SU-DHL-6 (cell line): ENCODE data around the gene AGRN.

ENCODE experiments used
- H2AFZ ChIP-seq: fragments of 200-600 bp; sonication (generic); 2 replicates; pipeline ENCODE4 v1.6.1; 2014; ENCODE audit warnings: low read depth, mild to moderate bottlenecking, moderate library complexity, mixed read lengths, antibody characterized with exemption, low read length; ENCODE audit not compliant: severe bottlenecking
- H3F3A ChIP-seq: fragments of 200-600 bp; shearing (Covaris generic); 2 replicates; pipeline ENCODE4 v1.6.0; 2016; ENCODE audit warnings: antibody characterized with exemption, mild to moderate bottlenecking; ENCODE audit not compliant: insufficient read depth
- H3K27ac ChIP-seq: fragments of 200-600 bp; sonication (generic); 2 replicates; pipeline ENCODE4 v1.5.1; 2016; ENCODE audit warnings: low read depth, mild to moderate bottlenecking, low read length, moderate library complexity, mixed read lengths
- H3K27me3 ChIP-seq: fragments of 200-600 bp; sonication (generic), shearing (Covaris generic); 2 replicates; pipeline ENCODE4 v1.6.0; 2014; ENCODE audit warnings: mild to moderate bottlenecking, low read length
- H3K36me3 ChIP-seq: fragments of 200-600 bp; sonication (generic); 2 replicates; pipeline ENCODE4 v1.6.1; 2014; ENCODE audit warnings: mild to moderate bottlenecking, low read length, mixed read lengths
- H3K4me2 ChIP-seq: fragments of 300-600, 200-600 bp; shearing (Covaris generic), sonication (generic); 2 replicates; pipeline ENCODE4 v1.6.0; 2014; ENCODE audit warnings: low read length, low read depth, mild to moderate bottlenecking; ENCODE audit not compliant: poor library complexity, severe bottlenecking
- H3K4me3 ChIP-seq: fragments of 200-600 bp; sonication (generic); 2 replicates; pipeline ENCODE4 v1.5.1; 2014; ENCODE audit warnings: antibody characterized with exemption, low read length, mild to moderate bottlenecking, mixed read lengths; ENCODE audit not compliant: insufficient read depth, poor library complexity, severe bottlenecking
- H3K79me2 ChIP-seq: fragments of 200-600 bp; sonication (generic); 2 replicates; pipeline ENCODE4 v1.6.1; 2014; ENCODE audit warnings: mild to moderate bottlenecking, low read length, moderate library complexity; ENCODE audit not compliant: insufficient read depth
- H3K9ac ChIP-seq: fragments of 200-600 bp; sonication (generic); 2 replicates; pipeline ENCODE4 v1.7.0; 2014; ENCODE audit warnings: mild to moderate bottlenecking, low read length
- H3K9me2 ChIP-seq: fragments of 200-600 bp; sonication (generic); replicated peaks from 2 replicates; pipeline ENCODE4 v1.6.1; 2014; ENCODE audit warnings: low read length; ENCODE audit not compliant: insufficient read depth
- H3K9me3 ChIP-seq: fragments of 200-600 bp; sonication (generic); 2 replicates; pipeline ENCODE4 v1.6.1; 2014; ENCODE audit warnings: low read length, mixed read lengths; ENCODE audit not compliant: insufficient read depth
- H4K20me1 ChIP-seq: fragments of 200-600 bp; sonication (generic); 2 replicates; pipeline ENCODE4 v1.6.1; 2014; ENCODE audit warnings: low read depth, mild to moderate bottlenecking, antibody characterized with exemption, low read length, moderate library complexity, mixed read lengths
- EZH2phosphoT487 ChIP-seq: fragments of 200-600 bp; sonication (generic), shearing (Covaris generic); conservative IDR thresholded peaks from 2 replicates; pipeline ENCODE4 v1.6.1; 2018; ENCODE audit warnings: mild to moderate bottlenecking, antibody characterized with exemption, low read length, moderate library complexity, mixed read lengths
- TF ChIP-seq, protein P1 (sequence below): fragments of 200-600 bp; sonication (generic); IDR thresholded peaks from one replicate; pipeline ENCODE4 v1.5.1; 2017; ENCODE audit warnings: antibody characterized with exemption, mild to moderate bottlenecking, low read length, moderate library complexity; ENCODE audit not compliant: insufficient read depth, poor library complexity, severe bottlenecking

AGRN gene

GRCh38 chr1:1058088-1058905 is 38.4 kb downstream of the AGRN start:
- Histone ChIP-seq H2AFZ (no peak overlapping the region), H3K9me2 (no peaks in the 10 kb centered on the region), H3K9me3 (no peaks in the 10 kb centered on the region), H3K4me2 (peak overlapping the region; percentile 64), H3K9ac (no peak overlapping the region), H3K4me3 (no peak overlapping the region), H3F3A (no peaks in the 10 kb centered on the region), H3K79me2 (no peaks in the 10 kb centered on the region), H3K27ac (no peak overlapping the region), H3K36me3 (no peaks in the 10 kb centered on the region), H3K27me3 (no peaks in the 10 kb centered on the region), H4K20me1 (no peaks in the 10 kb centered on the region)
- TF ChIP-seq, protein P1, sequence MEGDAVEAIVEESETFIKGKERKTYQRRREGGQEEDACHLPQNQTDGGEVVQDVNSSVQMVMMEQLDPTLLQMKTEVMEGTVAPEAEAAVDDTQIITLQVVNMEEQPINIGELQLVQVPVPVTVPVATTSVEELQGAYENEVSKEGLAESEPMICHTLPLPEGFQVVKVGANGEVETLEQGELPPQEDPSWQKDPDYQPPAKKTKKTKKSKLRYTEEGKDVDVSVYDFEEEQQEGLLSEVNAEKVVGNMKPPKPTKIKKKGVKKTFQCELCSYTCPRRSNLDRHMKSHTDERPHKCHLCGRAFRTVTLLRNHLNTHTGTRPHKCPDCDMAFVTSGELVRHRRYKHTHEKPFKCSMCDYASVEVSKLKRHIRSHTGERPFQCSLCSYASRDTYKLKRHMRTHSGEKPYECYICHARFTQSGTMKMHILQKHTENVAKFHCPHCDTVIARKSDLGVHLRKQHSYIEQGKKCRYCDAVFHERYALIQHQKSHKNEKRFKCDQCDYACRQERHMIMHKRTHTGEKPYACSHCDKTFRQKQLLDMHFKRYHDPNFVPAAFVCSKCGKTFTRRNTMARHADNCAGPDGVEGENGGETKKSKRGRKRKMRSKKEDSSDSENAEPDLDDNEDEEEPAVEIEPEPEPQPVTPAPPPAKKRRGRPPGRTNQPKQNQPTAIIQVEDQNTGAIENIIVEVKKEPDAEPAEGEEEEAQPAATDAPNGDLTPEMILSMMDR = no peak
- TF ChIP-seq EZH2phosphoT487 = no peak

GRCh38 chr1:1058921-1059493 is 39.1 kb downstream of the AGRN start:
- Histone ChIP-seq H2AFZ (peak overlapping the region; percentile 51), H3K27ac (no peak overlapping the region)

GRCh38 chr1:1059494-1060280 is 39.8 kb downstream of the AGRN start:
- Histone ChIP-seq H3K4me3 (peak overlapping the region; percentile 49), H3K9me3 (no peaks in the 10 kb centered on the region), H3K9ac (0 out of 2 replicates have a peak overlapping the region, but pooled peaks have one; percentile 30), H3K4me2 (peak overlapping the region; percentile 64), H3K27ac (no peak overlapping the region), H3K36me3 (no peaks in the 10 kb centered on the region), H3K79me2 (no peaks in the 10 kb centered on the region), H4K20me1 (no peaks in the 10 kb centered on the region), H3F3A (no peaks in the 10 kb centered on the region), H3K9me2 (no peaks in the 10 kb centered on the region), H3K27me3 (no peaks in the 10 kb centered on the region), H2AFZ (peak overlapping the region; percentile 51)
- TF ChIP-seq, protein P1 = no peak
- TF ChIP-seq EZH2phosphoT487 = no peak

More at GRCh38 chr1:1058921-1059493, 39.1 kb downstream of the AGRN start:
- TF ChIP-seq EZH2phosphoT487 = no peak
- TF ChIP-seq, protein P1 = peak; percentile 30
- H3K27me3 ChIP-seq = no peaks in the 10 kb centered on the region
- peak overlapping the region; percentile 49 for H3K4me3 ChIP-seq
- 0 out of 2 replicates have a peak overlapping the region, but pooled peaks have one; percentile 30 for H3K9ac ChIP-seq
- no peaks in the 10 kb centered on the region for H3K79me2 ChIP-seq
- H3K4me2 ChIP-seq = peak overlapping the region; percentile 64
- H3K9me2 ChIP-seq = no peaks in the 10 kb centered on the region
- H4K20me1 ChIP-seq = no peaks in the 10 kb centered on the region
- H3F3A ChIP-seq = no peaks in the 10 kb centered on the region
- H3K9me3 ChIP-seq = no peaks in the 10 kb centered on the region
- no peaks in the 10 kb centered on the region for H3K36me3 ChIP-seq
